HepG2 (cell line): ENCODE results near the gene KCTD16.

ENCODE experiments used
- NFYB ChIP-seq: sonication (generic); formaldehyde crosslinking; IDR thresholded peaks from 2 replicates; pipeline ENCODE4 v1.4.0; 2020; ENCODE audit warnings: missing genetic modification reagents
- RFX1 ChIP-seq: fragments of 450-650 bp; IDR thresholded peaks from 2 replicates; pipeline ENCODE4 v1.6.1; 2017
- ZNF263 ChIP-seq: sonication (generic); formaldehyde crosslinking; IDR thresholded peaks from 2 replicates; pipeline ENCODE4 v1.4.0; 2020; ENCODE audit warnings: missing genetic modification reagents
- TF ChIP-seq, protein P1 (sequence below): sonication (generic); formaldehyde crosslinking; IDR thresholded peaks from 2 replicates; pipeline ENCODE4 v1.4.0; 2020; ENCODE audit warnings: missing genetic modification reagents

DNA sequence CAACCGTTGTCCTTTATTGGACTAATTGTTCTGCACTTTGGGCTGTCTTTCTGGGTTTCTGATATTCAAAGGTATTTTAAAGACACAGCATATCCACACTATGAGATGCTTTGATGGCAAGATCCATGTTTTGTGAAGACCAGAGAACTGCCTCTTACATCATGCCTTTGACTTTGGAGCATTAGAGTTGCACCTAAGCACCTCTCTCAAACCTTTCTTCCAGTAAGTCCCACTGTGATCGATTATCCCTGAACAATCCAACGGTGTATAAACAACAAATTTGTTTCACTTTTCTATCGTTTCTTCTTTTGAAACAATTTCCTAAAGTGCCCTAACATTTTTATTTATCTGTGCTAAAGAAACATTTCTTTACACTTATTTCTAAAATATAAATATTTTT, 144.4 kb downstream of the KCTD16 start:
- TF ChIP-seq ZNF263 (CRISPR knock-in tag) (no peak), RFX1 (no peak), NFYB (no peak)
- TF ChIP-seq, protein P1, sequence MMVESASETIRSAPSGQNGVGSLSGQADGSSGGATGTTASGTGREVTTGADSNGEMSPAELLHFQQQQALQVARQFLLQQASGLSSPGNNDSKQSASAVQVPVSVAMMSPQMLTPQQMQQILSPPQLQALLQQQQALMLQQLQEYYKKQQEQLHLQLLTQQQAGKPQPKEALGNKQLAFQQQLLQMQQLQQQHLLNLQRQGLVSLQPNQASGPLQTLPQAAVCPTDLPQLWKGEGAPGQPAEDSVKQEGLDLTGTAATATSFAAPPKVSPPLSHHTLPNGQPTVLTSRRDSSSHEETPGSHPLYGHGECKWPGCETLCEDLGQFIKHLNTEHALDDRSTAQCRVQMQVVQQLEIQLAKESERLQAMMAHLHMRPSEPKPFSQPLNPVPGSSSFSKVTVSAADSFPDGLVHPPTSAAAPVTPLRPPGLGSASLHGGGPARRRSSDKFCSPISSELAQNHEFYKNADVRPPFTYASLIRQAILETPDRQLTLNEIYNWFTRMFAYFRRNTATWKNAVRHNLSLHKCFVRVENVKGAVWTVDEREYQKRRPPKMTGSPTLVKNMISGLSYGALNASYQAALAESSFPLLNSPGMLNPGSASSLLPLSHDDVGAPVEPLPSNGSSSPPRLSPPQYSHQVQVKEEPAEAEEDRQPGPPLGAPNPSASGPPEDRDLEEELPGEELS, result no peak
